HepG2 (cell line): ENCODE results near the gene LPIN3. TPM values are rescaled to one million over a fixed set of nuclear protein-coding genes. Genes with fewer than 3 reads are reported as not detected.

Experiments used
- ASH2L ChIP-seq: fragments of 300-600, 200-600 bp; sonication (generic); IDR thresholded peaks from 2 replicates; pipeline ENCODE4 v1.7.0; 2017; ENCODE audit warnings: low read depth, mild to moderate bottlenecking, moderate library complexity, mixed read lengths, low read length; ENCODE audit not compliant: insufficient read length
- BHLHE40 ChIP-seq: IDR thresholded peaks from 2 replicates; pipeline ENCODE4 v1.6.1; 2011; ENCODE audit warnings: low read length, improper control_type of control experiment
- CEBPB ChIP-seq: IDR thresholded peaks from 2 replicates; pipeline ENCODE4 v1.6.1; 2011; ENCODE audit warnings: low read depth, low read length, improper control_type of control experiment, borderline replicate concordance
- DMAP1 ChIP-seq: IDR thresholded peaks from 2 replicates; pipeline ENCODE4 v1.6.1; 2016
- E2F5 ChIP-seq: sonication (generic); formaldehyde crosslinking; conservative IDR thresholded peaks from 2 replicates; pipeline ENCODE4 v1.4.0; 2020; ENCODE audit warnings: missing genetic modification reagents
- FOXM1 ChIP-seq: sonication (generic); formaldehyde crosslinking; IDR thresholded peaks from 2 replicates; pipeline ENCODE4 v1.5.0; 2020; ENCODE audit warnings: missing genetic modification reagents
- HINFP ChIP-seq: sonication (generic); formaldehyde crosslinking; IDR thresholded peaks from 2 replicates; pipeline ENCODE4 v1.4.0; 2020; ENCODE audit warnings: low read depth, mild to moderate bottlenecking, missing genetic modification reagents
- IRF2 ChIP-seq: IDR thresholded peaks from 2 replicates; pipeline ENCODE4 v1.6.1; 2018; ENCODE audit warnings: missing genetic modification reagents, missing compliant biosample characterization
- JARID2 ChIP-seq: sonication (generic); formaldehyde crosslinking; IDR thresholded peaks from 2 replicates; pipeline ENCODE4 v1.8.1; 2023; ENCODE audit warnings: missing genetic modification reagents, inconsistent platforms; ENCODE audit not compliant: insufficient replicate concordance
- MIXL1 ChIP-seq: IDR thresholded peaks from 2 replicates; pipeline ENCODE4 v1.6.1; 2016
- PTBP1 ChIP-seq: fragments of 200-400 bp; formaldehyde crosslinking; IDR thresholded peaks from 2 replicates; pipeline ENCODE4 v1.6.1; 2018; ENCODE audit warnings: low read length, low read depth; ENCODE audit not compliant: poor library complexity, severe bottlenecking
- SIN3A ChIP-seq: IDR thresholded peaks from 2 replicates; pipeline ENCODE4 v1.6.1; 2011; ENCODE audit warnings: low read depth, mild to moderate bottlenecking, control low read depth, low read length, borderline replicate concordance
- TBX3 ChIP-seq: fragments of 450-650 bp; IDR thresholded peaks from 2 replicates; pipeline ENCODE4 v1.6.1; 2017; ENCODE audit warnings: antibody characterized with exemption, mild to moderate bottlenecking, inconsistent platforms, borderline replicate concordance
- TCF12 ChIP-seq, 2 experiments: fragments of 450-650 bp in 1 of 2; sonication (generic) in 1 of 2; formaldehyde crosslinking in 1 of 2; IDR thresholded peaks; 2 replicates each; pipeline versions ENCODE4 v1.6.1 to v1.8.0; 2017 to 2022; ENCODE audit warnings: antibody characterized with exemption in 1 of 2, mild to moderate bottlenecking in 1 of 2, missing genetic modification reagents in 1 of 2, moderate library complexity in 1 of 2
- ZGPAT ChIP-seq: IDR thresholded peaks from 2 replicates; pipeline ENCODE4 v1.6.1; 2016; ENCODE audit warnings: mild to moderate bottlenecking
- ZNF205 ChIP-seq: IDR thresholded peaks from 2 replicates; pipeline ENCODE4 v1.6.1; 2018; ENCODE audit warnings: missing biosample characterization, missing genetic modification reagents
- ZNF431 ChIP-seq: sonication (generic); formaldehyde crosslinking; IDR thresholded peaks from 2 replicates; pipeline ENCODE4 v1.9.0; 2022; ENCODE audit warnings: missing genetic modification reagents, low read depth, mild to moderate bottlenecking, borderline replicate concordance
- ZNF484 ChIP-seq: sonication (generic); formaldehyde crosslinking; IDR thresholded peaks from 2 replicates; pipeline ENCODE4 v1.5.1; 2020; ENCODE audit warnings: mild to moderate bottlenecking, low read depth, missing genetic modification reagents, borderline replicate concordance
- ZNF772 ChIP-seq: sonication (generic); formaldehyde crosslinking; IDR thresholded peaks from 2 replicates; pipeline ENCODE4 v1.5.0; 2020; ENCODE audit warnings: mild to moderate bottlenecking, missing genetic modification reagents
- ZSCAN20 ChIP-seq: sonication (generic); formaldehyde crosslinking; IDR thresholded peaks from 2 replicates; pipeline ENCODE4 v1.4.0; 2020; ENCODE audit warnings: missing genetic modification reagents, mild to moderate bottlenecking, borderline replicate concordance
- polyA plus RNA-seq, 8 experiments: library from polyadenylated mRNA; depleted of rRNA in 3 of 8; stranded (reverse) in 7 of 8; unstranded in 1 of 8; fragments of >200 nt; fragmentation: Illumina TruSeq in 4 of 8; extraction: Trizol in 4 of 8; gene quantifications; 2 replicates each; pipeline versions ENCODE4 v1.2.1 to v1.2.3, GENCODE V29; 2011 to 2016; ENCODE audit warnings: low read depth in 4 of 8, missing spikeins in 1 of 8, mixed read lengths in 1 of 8; ENCODE audit not compliant: insufficient read depth in 1 of 8
- total RNA-seq, 5 experiments: library from RNA; depleted of rRNA; stranded (reverse); fragments of >200 nt; fragmentation: Illumina TruSeq; extraction: Trizol; gene quantifications; 2 replicates each; pipeline ENCODE4 v1.2.3, GENCODE V29; 2016; ENCODE audit warnings: low read depth in 1 of 5
- TF ChIP-seq, protein P1 (sequence below): IDR thresholded peaks from 2 replicates; pipeline ENCODE4 v1.6.1; 2016; ENCODE audit warnings: mild to moderate bottlenecking, missing biosample characterization, missing genetic modification reagents

LPIN3 gene
- total and polyA plus RNA-seq, 2 of the 13 experiments (the other 11 are each of a cell fraction or from before 2014, with no cell fraction given) = 14.2 to 28.6 TPM

GRCh38 chr20:41316602-41317545 lies 23.7 kb upstream of the LPIN3 start (continued):
- TF ChIP-seq ASH2L (peak; percentile 86), ZNF205 (CRISPR knock-in tag) (no peak), DMAP1 (CRISPR knock-in tag) (peak; percentile 83; the same call in 1 of the 2 replicates), FOXM1 (CRISPR knock-in tag) (no peak), MIXL1 (CRISPR knock-in tag) (no peak), E2F5 (no peak), IRF2 (CRISPR knock-in tag) (peak; percentile 78; the same call in 1 of the 2 replicates), ZNF431 (CRISPR knock-in tag) (no peak; the same call in 1 of the 2 replicates), ZSCAN20 (CRISPR knock-in tag) (no peak), ZNF484 (CRISPR knock-in tag) (no peak), ZGPAT (peak; percentile 33; the same call in 1 of the 2 replicates), CEBPB (no peak), BHLHE40 (0 out of 2 replicates have a peak, but pooled peaks have one; percentile 33), SIN3A (peak; percentile 64; the same call in 1 of the 2 replicates), TCF12 (IDR thresholded peaks at IDR 0.05) (no peak), TCF12 (CRISPR knock-in tag; IDR thresholded peaks at IDR 0.05) (no peak), HINFP (CRISPR knock-in tag) (no peak), PTBP1 (peak; percentile 89), ZNF772 (CRISPR knock-in tag) (no peak; the same call in 1 of the 2 replicates), JARID2 (peak; percentile 7), TBX3 (no peak)
- TF ChIP-seq, protein P1, sequence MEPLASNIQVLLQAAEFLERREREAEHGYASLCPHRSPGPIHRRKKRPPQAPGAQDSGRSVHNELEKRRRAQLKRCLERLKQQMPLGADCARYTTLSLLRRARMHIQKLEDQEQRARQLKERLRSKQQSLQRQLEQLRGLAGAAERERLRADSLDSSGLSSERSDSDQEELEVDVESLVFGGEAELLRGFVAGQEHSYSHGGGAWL = peak; percentile 93
